Ishikawa (cell line): ENCODE data around the gene RAB1B.

Source experiments
- CEBPB ChIP-seq: IDR thresholded peaks from 2 replicates; pipeline ENCODE4 v1.6.1; 2012
- CREB1 ChIP-seq: IDR thresholded peaks from 2 replicates; pipeline ENCODE4 v1.6.1; 2012; ENCODE audit warnings: low read depth
- EP300 ChIP-seq: IDR thresholded peaks from 2 replicates; pipeline ENCODE4 v1.6.1; 2012; ENCODE audit warnings: borderline replicate concordance
- FOXM1 ChIP-seq: IDR thresholded peaks from 2 replicates; pipeline ENCODE4 v1.6.1; 2012; ENCODE audit warnings: low read depth, borderline replicate concordance
- MAX ChIP-seq: IDR thresholded peaks from 2 replicates; pipeline ENCODE4 v1.6.1; 2012
- NFIC ChIP-seq: IDR thresholded peaks from 2 replicates; pipeline ENCODE4 v1.6.1; 2012
- REST ChIP-seq: IDR thresholded peaks from 2 replicates; pipeline ENCODE4 v1.6.1; 2012; ENCODE audit warnings: low read depth, mild to moderate bottlenecking
- TAF1 ChIP-seq: IDR thresholded peaks from 2 replicates; pipeline ENCODE4 v1.6.1; 2012; ENCODE audit warnings: low read depth, mild to moderate bottlenecking
- USF1 ChIP-seq: IDR thresholded peaks from 2 replicates; pipeline ENCODE4 v1.6.1; 2012
- YY1 ChIP-seq: IDR thresholded peaks from 2 replicates; pipeline ENCODE4 v1.6.1; 2012; ENCODE audit warnings: low read depth

DNA sequence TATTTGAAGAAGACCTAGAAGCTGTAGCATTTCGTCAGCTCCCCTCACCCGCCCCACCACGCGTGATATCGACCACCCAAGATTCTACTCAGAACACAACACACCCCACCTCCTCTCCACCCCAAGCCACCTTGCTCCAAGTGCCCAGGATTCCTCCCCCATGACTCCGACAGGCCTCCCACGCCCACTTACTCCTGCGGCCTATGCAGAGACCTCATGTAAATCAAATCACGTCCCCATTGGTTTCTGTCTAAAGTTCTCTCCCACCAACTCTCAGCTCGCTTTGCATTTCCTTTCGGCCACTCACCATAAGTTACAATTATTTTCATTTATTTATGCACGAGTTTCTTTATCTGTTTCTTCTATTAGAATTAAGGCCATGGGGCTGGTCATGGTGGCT, 34.2 kb downstream of the RAB1B start:
- no peak for TF ChIP-seq TAF1
- no peak for TF ChIP-seq REST
- TF ChIP-seq CEBPB, result no peak
- TF ChIP-seq YY1, result no peak
- TF ChIP-seq MAX, result no peak
- no peak for TF ChIP-seq CREB1
- no peak for TF ChIP-seq FOXM1
- no peak for TF ChIP-seq NFIC
- TF ChIP-seq EP300, result no peak
- no peak for TF ChIP-seq USF1
